K562 (cell line): ENCODE measurements around the gene NDUFB10. TPM values are rescaled to one million over a fixed set of nuclear protein-coding genes. Genes with fewer than 3 reads are reported as not detected.

ENCODE experiments used
- ARID2 ChIP-seq: fragments of 450-650 bp; IDR thresholded peaks from 2 replicates; pipeline ENCODE4 v1.6.1; 2017; ENCODE audit warnings: antibody characterized with exemption, mild to moderate bottlenecking
- ASH1L ChIP-seq: fragments of 450-650 bp; IDR thresholded peaks from 2 replicates; pipeline ENCODE4 v1.6.1; 2018; ENCODE audit warnings: borderline replicate concordance, mild to moderate bottlenecking, low read depth; ENCODE audit not compliant: partially characterized antibody
- CCAR2 ChIP-seq: fragments of 200-400 bp; formaldehyde crosslinking; IDR thresholded peaks from 2 replicates; pipeline ENCODE4 v1.6.1; 2017; ENCODE audit warnings: mild to moderate bottlenecking, low read depth, low read length
- CHD1 ChIP-seq: fragments of 200-600 bp; sonication (generic); IDR thresholded peaks from one replicate; pipeline ENCODE4 v1.6.1; 2012; ENCODE audit warnings: mild to moderate bottlenecking, moderate library complexity, low read length, inconsistent platforms
- DNMT1 ChIP-seq: fragments of 450-650 bp; IDR thresholded peaks from 2 replicates; pipeline ENCODE4 v1.6.1; 2016; ENCODE audit warnings: antibody characterized with exemption, mild to moderate bottlenecking
- IRF2 ChIP-seq: sonication (generic); formaldehyde crosslinking; IDR thresholded peaks from 2 replicates; pipeline ENCODE4 v1.8.1; 2022; ENCODE audit warnings: mild to moderate bottlenecking, missing genetic modification reagents
- KAT8 ChIP-seq: fragments of 450-650 bp; IDR thresholded peaks from 2 replicates; pipeline ENCODE4 v1.6.1; 2016; ENCODE audit warnings: low read depth, mild to moderate bottlenecking
- NCOA4 ChIP-seq: fragments of 450-650 bp; IDR thresholded peaks from 2 replicates; pipeline ENCODE4 v1.6.1; 2018; ENCODE audit warnings: mild to moderate bottlenecking; ENCODE audit not compliant: partially characterized antibody
- POLR2AphosphoS2 ChIP-seq: IDR thresholded peaks from 2 replicates; pipeline ENCODE4 v1.6.1; 2012; ENCODE audit warnings: low read length, improper control_type of control experiment
- RBM15 ChIP-seq: fragments of 200-400 bp; formaldehyde crosslinking; IDR thresholded peaks from 2 replicates; pipeline ENCODE4 v1.6.1; 2018; ENCODE audit warnings: mild to moderate bottlenecking, low read length, moderate library complexity; ENCODE audit not compliant: insufficient read depth
- SAFB ChIP-seq: fragments of 200-400 bp; formaldehyde crosslinking; IDR thresholded peaks from 2 replicates; pipeline ENCODE4 v1.6.1; 2017; ENCODE audit warnings: low read depth, low read length, borderline replicate concordance
- SIRT6 ChIP-seq: IDR thresholded peaks from one replicate; pipeline ENCODE4 v1.6.1; 2012; ENCODE audit warnings: low read depth, mild to moderate bottlenecking, control low read depth, inconsistent platforms, low read length, moderate library complexity
- ZBTB17 ChIP-seq: fragments of 450-650 bp; formaldehyde crosslinking; IDR thresholded peaks from 2 replicates; pipeline ENCODE4 v1.4.0; 2020; ENCODE audit warnings: mild to moderate bottlenecking
- ZNF175 ChIP-seq: fragments of 200-800 bp; sonication (Bioruptor generic); IDR thresholded peaks from 2 replicates; pipeline ENCODE4 v1.6.1; 2016; ENCODE audit warnings: low read depth, mild to moderate bottlenecking, missing genetic modification characterization, missing compliant biosample characterization
- ZNF431 ChIP-seq: sonication (generic); formaldehyde crosslinking; IDR thresholded peaks from 2 replicates; pipeline ENCODE4 v1.8.0; 2022; ENCODE audit warnings: mild to moderate bottlenecking, missing genetic modification reagents
- ZNF436 ChIP-seq: fragments of 250-450, 450-650 bp; sonication (Bioruptor Pico); formaldehyde crosslinking; IDR thresholded peaks from 2 replicates; pipeline ENCODE4 v1.7.0; 2020; ENCODE audit warnings: mild to moderate bottlenecking
- ZNF507 ChIP-seq: conservative IDR thresholded peaks from 2 replicates; pipeline ENCODE4 v1.6.1; 2017; ENCODE audit warnings: missing genetic modification characterization, missing compliant biosample characterization
- ZSCAN29 ChIP-seq: fragments of 450-650 bp; IDR thresholded peaks from 2 replicates; pipeline ENCODE4 v1.6.1; 2017
- polyA plus RNA-seq, 8 experiments: library from polyadenylated mRNA; depleted of rRNA in 4 of 8; stranded (reverse) in 5 of 8; unstranded in 3 of 8; fragments of >200 nt; fragmentation: Nextera tagmentation in 2 of 8; fragmentation: Illumina TruSeq in 1 of 8; extraction: Ambion mirVana in 2 of 8; extraction: Trizol in 1 of 8; gene quantifications; 2 replicates each; pipeline versions ENCODE4 v1.2.1 to v1.2.3, GENCODE V29; 2011 to 2014; ENCODE audit warnings: inconsistent platforms in 1 of 8, missing spikeins in 1 of 8
- total RNA-seq, 7 experiments: library from RNA; depleted of rRNA in 6 of 7; stranded (reverse); fragments of >200 nt in 6 of 7; fragmentation: Illumina TruSeq in 2 of 7; extraction: Trizol in 2 of 7; gene quantifications; 2 replicates each; pipeline versions ENCODE4 v1.2.1 to v1.2.3, GENCODE V29; 2011 to 2021; ENCODE audit warnings: low replicate concordance in 1 of 7
- TF ChIP-seq, protein P1 (sequence below): fragments of 250-450 bp; sonication (Bioruptor Pico); IDR thresholded peaks from 2 replicates; pipeline ENCODE4 v1.6.1; 2021; ENCODE audit warnings: mild to moderate bottlenecking
- TF ChIP-seq, protein P2 (sequence below), 2 experiments: fragments of 450-650 bp; IDR thresholded peaks; 2 replicates each; pipeline ENCODE4 v1.6.1; 2016
- TF ChIP-seq, protein P3 (sequence below): fragments of 150-350 bp; IDR thresholded peaks from 2 replicates; pipeline ENCODE4 v1.6.1; 2014; ENCODE audit warnings: low read depth, mild to moderate bottlenecking, low read length, borderline replicate concordance
- TF ChIP-seq, protein P4 (sequence below): fragments of 250-450 bp; sonication (Bioruptor Pico); IDR thresholded peaks from 2 replicates; pipeline ENCODE4 v1.8.0; 2021; ENCODE audit warnings: borderline replicate concordance, mild to moderate bottlenecking, moderate library complexity; ENCODE audit not compliant: poor library complexity, severe bottlenecking

NDUFB10 gene
- total and polyA plus RNA-seq, 9 of the 15 experiments (the other 6 are each of a cell fraction or from before 2014, with no cell fraction given): 69.3 to 527 (median 161) TPM

DNA sequence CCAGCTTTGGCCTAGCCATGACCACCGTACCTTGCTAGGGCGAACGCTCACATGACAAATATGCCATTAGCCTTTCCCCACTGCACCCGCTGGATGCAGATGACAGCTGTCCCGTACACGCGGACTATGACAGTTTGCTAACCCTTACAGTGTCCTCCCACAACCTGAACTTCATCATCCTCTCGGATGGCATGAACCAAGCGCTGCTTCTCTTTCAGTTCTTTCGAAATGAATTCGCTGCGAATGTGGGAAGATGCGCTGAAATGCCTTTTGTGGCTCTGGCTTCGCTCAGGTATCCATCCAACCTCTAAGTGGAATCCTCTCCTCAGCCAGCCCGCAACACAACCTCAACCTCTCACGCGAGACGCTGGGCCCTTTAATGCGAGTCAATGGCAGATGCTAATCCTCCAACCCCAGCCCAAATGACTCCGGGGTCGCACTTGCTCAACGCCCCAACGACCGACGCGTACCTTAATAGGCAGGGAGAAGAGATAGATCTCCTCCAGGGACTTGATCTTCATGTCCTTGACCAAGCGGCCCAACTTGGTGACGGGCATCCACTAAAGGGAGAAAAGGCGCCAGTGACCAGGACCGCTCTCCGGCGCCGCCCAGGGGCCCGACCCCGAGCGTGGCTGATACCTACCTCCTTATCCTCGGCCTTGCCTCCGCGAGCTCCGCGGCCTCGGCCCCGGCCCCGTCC is 4.6 kb downstream of the NDUFB10 start (continued):
- no peak for TF ChIP-seq ZNF436 (CRISPR knock-in tag)
- no peak for TF ChIP-seq ARID2
- 0 out of 2 replicates have a peak, but pooled peaks have one; percentile 1 for TF ChIP-seq ZSCAN29
- TF ChIP-seq, protein P1, sequence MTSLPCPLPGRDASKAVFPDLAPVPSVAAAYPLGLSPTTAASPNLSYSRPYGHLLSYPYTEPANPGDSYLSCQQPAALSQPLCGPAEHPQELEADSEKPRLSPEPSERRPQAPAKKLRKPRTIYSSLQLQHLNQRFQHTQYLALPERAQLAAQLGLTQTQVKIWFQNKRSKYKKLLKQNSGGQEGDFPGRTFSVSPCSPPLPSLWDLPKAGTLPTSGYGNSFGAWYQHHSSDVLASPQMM (CRISPR knock-in tag): no peak
- TF ChIP-seq, protein P2, sequence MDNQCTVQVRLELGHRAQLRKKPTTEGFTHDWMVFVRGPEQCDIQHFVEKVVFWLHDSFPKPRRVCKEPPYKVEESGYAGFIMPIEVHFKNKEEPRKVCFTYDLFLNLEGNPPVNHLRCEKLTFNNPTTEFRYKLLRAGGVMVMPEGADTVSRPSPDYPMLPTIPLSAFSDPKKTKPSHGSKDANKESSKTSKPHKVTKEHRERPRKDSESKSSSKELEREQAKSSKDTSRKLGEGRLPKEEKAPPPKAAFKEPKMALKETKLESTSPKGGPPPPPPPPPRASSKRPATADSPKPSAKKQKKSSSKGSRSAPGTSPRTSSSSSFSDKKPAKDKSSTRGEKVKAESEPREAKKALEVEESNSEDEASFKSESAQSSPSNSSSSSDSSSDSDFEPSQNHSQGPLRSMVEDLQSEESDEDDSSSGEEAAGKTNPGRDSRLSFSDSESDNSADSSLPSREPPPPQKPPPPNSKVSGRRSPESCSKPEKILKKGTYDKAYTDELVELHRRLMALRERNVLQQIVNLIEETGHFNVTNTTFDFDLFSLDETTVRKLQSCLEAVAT (IDR thresholded peaks at IDR 0.05): no peak; a peak in 1 of 4 replicates
- no peak for TF ChIP-seq RBM15
- TF ChIP-seq CCAR2: no peak
- peak; percentile 20 for TF ChIP-seq SIRT6
- 0 out of 2 replicates have a peak, but pooled peaks have one; percentile 32 for TF ChIP-seq IRF2
- no peak for TF ChIP-seq ZNF507 (tag)
- TF ChIP-seq, protein P3, sequence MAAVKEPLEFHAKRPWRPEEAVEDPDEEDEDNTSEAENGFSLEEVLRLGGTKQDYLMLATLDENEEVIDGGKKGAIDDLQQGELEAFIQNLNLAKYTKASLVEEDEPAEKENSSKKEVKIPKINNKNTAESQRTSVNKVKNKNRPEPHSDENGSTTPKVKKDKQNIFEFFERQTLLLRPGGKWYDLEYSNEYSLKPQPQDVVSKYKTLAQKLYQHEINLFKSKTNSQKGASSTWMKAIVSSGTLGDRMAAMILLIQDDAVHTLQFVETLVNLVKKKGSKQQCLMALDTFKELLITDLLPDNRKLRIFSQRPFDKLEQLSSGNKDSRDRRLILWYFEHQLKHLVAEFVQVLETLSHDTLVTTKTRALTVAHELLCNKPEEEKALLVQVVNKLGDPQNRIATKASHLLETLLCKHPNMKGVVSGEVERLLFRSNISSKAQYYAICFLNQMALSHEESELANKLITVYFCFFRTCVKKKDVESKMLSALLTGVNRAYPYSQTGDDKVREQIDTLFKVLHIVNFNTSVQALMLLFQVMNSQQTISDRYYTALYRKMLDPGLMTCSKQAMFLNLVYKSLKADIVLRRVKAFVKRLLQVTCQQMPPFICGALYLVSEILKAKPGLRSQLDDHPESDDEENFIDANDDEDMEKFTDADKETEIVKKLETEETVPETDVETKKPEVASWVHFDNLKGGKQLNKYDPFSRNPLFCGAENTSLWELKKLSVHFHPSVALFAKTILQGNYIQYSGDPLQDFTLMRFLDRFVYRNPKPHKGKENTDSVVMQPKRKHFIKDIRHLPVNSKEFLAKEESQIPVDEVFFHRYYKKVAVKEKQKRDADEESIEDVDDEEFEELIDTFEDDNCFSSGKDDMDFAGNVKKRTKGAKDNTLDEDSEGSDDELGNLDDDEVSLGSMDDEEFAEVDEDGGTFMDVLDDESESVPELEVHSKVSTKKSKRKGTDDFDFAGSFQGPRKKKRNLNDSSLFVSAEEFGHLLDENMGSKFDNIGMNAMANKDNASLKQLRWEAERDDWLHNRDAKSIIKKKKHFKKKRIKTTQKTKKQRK: no peak
- no peak for TF ChIP-seq SAFB
- no peak for TF ChIP-seq DNMT1
- no peak for TF ChIP-seq ZNF175
- no peak for TF ChIP-seq KAT8
- TF ChIP-seq ASH1L: no peak
- TF ChIP-seq ZNF431 (CRISPR knock-in tag): no peak
- TF ChIP-seq NCOA4: no peak
- TF ChIP-seq ZBTB17 (CRISPR knock-in tag): peak; percentile 67; the same call in 1 of the 2 replicates
- TF ChIP-seq, protein P4, sequence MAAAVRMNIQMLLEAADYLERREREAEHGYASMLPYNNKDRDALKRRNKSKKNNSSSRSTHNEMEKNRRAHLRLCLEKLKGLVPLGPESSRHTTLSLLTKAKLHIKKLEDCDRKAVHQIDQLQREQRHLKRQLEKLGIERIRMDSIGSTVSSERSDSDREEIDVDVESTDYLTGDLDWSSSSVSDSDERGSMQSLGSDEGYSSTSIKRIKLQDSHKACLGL (CRISPR knock-in tag): no peak
- TF ChIP-seq CHD1: peak; percentile 91
- TF ChIP-seq POLR2AphosphoS2: no peak
